Stimulated activated CD8-positive, alpha-beta memory T cell treated with anti-CD3 and anti-CD28 coated beads, Interleukin-2, amount 100 ng/mL, for 1 hour (primary cell): ENCODE measurements around the gene CXXC1.
A peak's percentile ranks its signal among the peaks of the same experiment; 100 is the strongest.
"Not testable (repeated sequence)": the region's sequence is repeated elsewhere in the genome, so short reads cannot be mapped to it uniquely, and the experiment has no call there.

Experiments used
- DNase-seq, 2 donors: peaks; one replicate each; pipeline ENCODE4 v3.0.0-alpha.2; 2020; ENCODE audit warnings: low read depth in 2 of 2

Gene CXXC1

DNA sequence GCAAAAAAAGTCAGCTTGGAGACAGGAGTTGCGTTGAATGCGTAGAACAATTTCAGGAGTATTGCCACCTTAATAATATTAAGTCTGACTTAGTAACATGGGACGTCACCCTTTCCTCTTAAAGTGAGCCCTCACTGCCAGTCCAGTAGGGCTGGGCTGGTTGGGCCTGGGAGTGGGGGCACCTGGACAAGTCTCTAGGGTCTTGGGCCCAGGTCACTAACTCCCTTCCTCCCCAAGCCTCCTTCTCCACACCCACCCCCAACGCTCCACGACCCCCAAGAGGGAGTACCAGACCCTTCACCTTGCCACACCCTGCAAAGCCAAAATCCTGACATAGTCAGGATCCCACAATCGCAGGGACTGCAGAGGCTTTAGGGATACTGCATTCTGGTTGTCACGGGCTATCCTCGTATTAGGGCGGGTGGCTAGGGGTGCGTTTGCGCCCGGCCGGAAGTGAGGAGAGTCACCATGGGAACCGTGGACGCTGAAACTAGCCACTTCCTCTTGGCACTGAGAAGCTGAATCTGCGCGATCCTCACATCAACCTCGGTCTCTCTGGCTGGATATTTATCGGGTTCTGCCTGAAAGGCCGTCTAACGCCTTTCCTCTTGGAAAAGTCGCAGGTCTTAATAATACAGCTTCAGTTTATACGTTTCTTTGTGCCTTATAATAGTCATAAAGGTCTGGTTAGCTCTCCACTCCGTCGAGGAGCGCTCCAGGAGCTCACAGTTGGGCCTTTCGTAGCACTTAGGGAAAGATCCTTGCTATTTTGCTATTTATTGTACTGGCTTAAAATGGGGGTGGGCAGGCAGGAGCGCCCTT lies 10.3 kb upstream of the CXXC1 start:
- DNase-seq = peak; percentile 41 to 45

- no peak for DNase-seq
These were observed 5.5 kb upstream of the CXXC1 start for GRCh38 chr18:50293039-50293438.

- no peak for DNase-seq
These were observed 1.6 kb upstream of the CXXC1 start for GRCh38 chr18:50289108-50289443.

DNA sequence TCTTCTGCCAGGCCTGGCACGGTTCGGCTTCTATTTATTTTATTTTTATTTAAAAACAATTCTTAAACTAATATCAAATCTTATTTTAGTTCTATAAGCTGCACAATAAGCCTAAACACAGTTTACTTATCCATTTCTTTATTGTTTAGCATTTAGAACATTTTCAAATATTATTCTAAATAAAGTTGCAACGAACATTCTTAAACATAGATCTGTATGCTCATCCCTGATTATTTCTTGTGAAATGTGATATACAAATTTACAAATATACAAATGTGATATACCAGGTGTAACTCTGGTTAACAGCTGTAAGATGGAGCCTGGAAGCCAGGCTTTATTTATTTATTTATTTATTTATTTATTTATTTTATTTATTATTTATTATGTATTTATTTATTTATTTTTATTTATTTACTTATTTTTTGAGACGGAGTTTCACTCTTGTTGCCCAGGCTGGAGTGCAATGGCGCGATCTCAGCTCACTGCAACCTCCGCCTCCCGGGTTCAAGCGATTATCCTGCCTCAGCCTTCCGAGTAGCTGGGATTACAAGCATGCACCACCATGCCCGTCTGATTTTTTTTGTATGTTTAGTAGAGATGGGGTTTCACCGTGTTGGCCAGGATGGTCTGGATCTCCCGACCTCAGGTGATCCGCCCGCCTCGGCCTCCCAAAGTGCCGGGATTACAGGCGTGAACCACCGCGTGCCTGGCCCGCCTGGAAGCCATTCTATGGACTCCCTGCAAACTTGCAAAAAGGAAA lies 1.0 kb upstream of the CXXC1 start:
- DNase-seq = not testable (repeated sequence)

DNA sequence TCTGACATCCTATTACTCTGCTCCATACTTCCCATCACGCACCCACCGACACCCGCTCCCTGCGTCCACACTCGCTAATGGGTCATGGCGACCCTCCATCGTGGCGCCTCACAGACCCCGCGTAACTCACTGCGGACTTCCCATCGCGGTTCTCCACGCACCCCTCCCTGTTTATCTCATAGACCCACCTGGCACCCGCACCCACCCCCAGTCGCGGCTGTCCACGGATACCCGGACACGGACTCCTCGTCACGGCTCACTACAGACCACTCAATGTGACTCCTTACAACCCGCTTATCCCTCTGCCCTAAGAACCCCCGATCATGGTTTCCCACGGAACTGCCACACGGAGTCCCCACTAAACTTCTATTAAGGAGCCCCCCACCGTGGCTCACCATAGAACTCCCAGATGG lies 458 bp downstream of the CXXC1 start:
- no peak for DNase-seq

DNA sequence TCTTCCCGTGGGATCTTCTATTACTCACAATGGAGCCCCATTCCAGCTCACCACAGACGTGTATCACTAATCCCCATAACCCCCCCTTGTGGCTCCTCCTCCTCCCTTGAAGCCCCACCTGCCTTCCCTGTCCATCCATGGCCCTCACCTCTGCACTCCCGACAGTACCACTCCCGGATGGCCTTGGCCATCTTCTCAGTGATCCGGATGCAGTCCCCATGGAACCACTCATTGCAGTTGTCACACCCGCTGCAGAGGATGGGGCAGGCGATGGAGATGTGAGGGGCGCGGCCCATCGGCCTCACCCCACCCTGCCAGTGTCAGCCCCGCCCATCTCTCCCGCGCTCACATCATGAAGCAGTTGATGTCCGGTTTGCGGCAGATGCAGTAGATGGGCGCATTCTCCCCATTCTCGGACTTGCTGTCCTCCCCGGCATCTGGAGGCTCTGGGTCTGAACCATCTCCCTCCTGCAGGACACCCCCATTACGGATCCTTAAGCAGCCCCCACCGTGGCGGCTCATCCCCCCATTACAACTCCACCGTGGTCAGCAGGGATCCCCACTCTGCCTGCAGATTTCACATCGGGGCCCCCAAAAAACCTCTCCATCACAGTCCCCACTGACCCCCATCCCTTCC lies 983 bp downstream of the CXXC1 start:
- no peak for DNase-seq

GRCh38 chr18:50285631-50286321 lies 1.7 kb downstream of the CXXC1 start:
- DNase-seq = no peak

DNA sequence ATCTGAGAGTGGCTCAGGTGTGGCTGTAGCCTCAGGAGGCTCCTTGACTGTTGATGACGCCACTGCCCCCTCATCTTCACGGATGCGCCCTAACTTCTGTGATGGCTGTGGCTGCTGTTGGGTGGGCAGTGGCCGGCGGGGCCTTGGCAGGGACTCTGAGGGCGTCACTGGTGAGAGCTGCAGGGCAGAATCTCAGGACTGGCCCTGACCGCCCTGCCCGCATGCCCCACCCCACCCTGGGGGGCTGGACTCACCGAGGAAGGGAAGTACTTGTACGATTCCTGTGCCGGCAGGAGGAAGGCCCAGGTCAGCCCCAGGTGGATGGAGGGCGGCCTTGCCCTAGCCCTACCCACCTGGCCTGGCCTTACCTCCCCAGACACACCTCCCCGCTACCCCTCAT lies 2.4 kb downstream of the CXXC1 start:
- DNase-seq = no peak

- no peak for DNase-seq
These were observed 3.1 kb downstream of the CXXC1 start for GRCh38 chr18:50284255-50284885.

- DNase-seq = no peak
These were observed 3.9 kb downstream of the CXXC1 start for GRCh38 chr18:50283469-50284209.

DNA sequence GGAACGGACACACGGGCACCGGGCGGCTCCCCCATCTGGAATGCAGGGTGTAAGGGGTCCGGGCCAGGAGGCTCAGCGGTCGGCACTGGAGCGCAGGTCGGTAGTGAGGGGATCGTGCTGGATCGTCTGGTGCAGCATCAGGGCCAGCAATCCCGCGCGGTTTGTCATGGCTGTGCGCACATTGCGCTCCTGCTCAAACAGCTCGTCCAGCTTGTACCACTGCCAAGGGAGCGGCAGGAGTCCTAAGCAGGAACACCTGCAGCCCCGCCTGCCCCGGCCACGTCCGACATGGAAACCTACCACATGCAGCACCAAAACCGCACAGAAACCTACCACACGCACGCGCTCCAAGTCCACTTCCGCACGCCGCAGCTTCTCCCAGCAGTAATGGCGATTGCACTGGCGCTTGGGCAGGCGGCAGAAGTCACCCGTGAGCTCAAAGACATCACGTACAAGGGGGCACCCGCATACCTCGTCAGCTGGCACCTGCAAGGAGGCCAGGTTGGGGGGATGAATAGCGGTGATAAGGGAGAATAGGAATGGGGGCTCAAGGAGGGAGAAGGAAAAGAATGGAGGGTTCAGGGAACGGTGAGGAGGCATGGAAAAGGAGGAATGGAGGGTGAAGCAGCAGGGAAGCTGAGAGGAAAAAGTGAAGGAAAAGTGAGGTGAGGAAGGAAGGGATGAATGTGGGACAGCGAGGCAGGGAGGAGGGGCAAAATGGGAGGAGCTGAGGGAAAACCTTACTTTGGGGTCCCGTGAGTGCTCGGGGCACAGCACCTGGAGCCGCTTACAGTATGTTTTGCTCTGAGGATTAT lies 4.8 kb downstream of the CXXC1 start:
- DNase-seq = no peak

GRCh38 chr18:50281972-50282520 lies 5.4 kb downstream of the CXXC1 start:
- DNase-seq = no peak

DNA sequence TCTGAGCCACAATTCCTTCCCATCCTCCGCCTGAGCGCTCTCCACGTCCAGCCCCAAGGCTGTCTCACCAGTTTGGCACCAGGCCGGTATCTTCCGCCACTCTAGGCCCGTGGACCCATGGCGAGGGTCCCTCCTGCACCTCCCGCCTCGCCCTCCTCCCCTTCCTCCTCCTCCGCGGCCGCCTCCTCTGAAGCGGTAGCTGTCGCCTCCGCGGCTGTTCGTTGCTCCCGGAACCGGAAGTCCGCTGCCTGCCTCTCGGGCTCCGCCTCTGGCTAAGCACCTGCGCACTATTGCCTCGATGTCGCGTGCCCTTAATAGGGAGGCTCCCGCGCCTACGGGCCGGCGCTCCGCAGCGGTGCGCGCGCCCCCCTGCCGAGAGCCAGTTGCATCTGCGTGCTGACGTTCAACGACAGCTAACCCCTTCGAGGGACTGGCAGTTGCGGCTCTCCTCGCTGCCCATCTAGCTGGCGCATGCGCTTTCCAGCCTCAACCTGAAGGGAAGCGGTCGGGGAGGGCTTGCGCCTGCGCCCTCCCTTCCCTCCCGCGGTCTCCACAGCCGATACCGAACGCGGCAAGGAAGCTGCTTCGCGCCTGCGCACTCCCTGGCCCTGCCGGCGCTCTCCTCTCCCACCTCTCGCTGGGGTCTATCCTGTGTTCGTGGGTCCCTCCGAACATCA lies 6.1 kb downstream of the CXXC1 start, which contains the start of gene MBD1:
TSS of gene MBD1 (minus strand) at position 229 of the 677 bp plus-strand sequence. CDS start 1,531 bp downstream, outside the sequence.
- DNase-seq = peak; percentile 90 to 94

DNA sequence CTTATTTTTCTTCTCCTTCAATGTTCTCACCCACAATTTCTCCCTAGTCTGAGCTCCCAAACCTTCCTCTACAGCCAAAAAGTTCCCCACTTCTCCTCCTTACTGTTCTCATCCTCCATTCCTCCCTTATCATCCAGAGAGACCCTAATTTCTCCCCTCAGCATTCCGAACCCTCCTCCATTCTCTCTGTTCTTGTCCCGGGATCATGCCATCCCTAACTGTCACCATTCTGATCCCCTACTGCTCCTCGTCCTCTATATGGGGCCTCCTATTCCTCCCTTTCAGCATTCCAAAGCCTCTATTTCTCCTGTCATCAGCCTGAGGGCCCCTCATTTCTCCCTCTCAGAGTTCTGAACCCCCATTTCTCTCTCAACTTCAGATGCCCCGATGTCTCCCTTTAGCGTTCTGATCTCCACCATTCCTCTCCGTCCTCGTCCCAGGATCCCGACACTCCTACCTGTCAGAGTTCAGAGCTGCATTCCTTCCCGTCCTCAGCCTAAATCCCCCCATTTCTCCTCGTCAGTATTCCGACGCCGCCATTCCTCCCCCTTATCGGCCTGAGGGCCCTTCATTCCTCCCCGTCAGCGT lies 6.7 kb downstream of the CXXC1 start:
- no peak for DNase-seq

DNA sequence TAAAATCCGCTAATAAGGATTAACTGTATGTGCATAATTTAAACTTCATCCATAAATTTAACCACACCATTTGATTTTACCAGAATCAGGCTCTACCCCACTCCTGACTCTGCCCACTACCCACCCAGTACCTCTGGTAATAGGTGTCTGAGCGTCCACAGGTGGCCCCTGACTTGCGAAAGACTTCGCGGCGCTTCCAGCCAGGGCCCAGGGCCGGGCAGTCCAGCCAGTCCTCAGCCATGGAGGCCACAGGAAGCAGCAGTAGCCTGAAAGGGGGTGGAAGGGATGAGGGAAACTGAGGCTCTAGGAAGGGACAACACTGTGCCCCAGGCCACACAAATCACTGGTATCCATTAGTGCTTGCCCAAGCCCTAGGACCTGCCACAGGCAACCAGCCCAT lies 7.7 kb downstream of the CXXC1 start:
- DNase-seq = no peak

- DNase-seq = no peak
These were observed 9.6 kb downstream of the CXXC1 start for GRCh38 chr18:50277942-50278341.

DNA sequence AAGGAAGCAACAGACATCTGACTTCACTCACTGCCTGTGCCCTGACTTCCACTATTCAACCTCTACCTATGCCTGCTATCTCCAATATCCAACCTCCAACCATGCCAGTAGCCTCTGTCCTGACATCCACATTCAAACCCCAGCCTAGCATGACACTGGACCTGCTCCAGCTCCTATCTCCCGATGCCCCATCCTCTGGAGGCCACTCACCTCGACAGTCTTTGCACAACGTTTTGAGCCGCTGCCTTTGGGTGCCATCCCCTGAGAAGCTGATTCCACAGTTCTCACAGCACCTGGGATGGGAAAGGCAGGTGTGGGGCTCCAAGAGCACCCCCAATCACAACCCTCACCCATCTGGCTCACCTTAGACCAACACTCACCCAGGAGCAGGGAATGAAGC lies 11.0 kb downstream of the CXXC1 start:
- no peak for DNase-seq

- no peak for DNase-seq
These were observed 11.9 kb downstream of the CXXC1 start for GRCh38 chr18:50275503-50276036.
